HCT116 (cell line): ENCODE results near the gene CCDC159.

Experiments used
- ATF3 ChIP-seq: IDR thresholded peaks from 2 replicates; pipeline ENCODE4 v1.6.1; 2012
- CTCF ChIP-seq, 3 experiments: fragments of 200-600 bp in 1 of 3; sonication (generic) in 1 of 3; IDR thresholded peaks in 2 of 3; conservative IDR thresholded peaks in 1 of 3; 2 replicates each; pipeline ENCODE4 v1.5.1; 2012 to 2017; ENCODE audit warnings: low read depth in 2 of 3, low read length in 2 of 3, antibody characterized with exemption in 1 of 3, borderline replicate concordance in 1 of 3, control low read depth in 1 of 3, mild to moderate bottlenecking in 1 of 3, mixed read lengths in 1 of 3, mixed run types in 1 of 3, moderate library complexity in 1 of 3; ENCODE audit not compliant: insufficient read depth in 1 of 3
- EZH2 ChIP-seq: fragments of 200-600 bp; sonication (generic); IDR thresholded peaks from 2 replicates; pipeline ENCODE4 v1.6.1; 2017; ENCODE audit warnings: antibody characterized with exemption, mixed run types
- EZH2phosphoT487 ChIP-seq: fragments of 200-600 bp; IDR thresholded peaks from 2 replicates; pipeline ENCODE4 v1.6.1; 2018; ENCODE audit warnings: antibody characterized with exemption, borderline replicate concordance
- MAX ChIP-seq: IDR thresholded peaks from 2 replicates; pipeline ENCODE4 v1.6.1; 2012
- POLR2A ChIP-seq: IDR thresholded peaks from 2 replicates; pipeline ENCODE4 v1.7.0; 2011; ENCODE audit warnings: borderline replicate concordance; ENCODE audit not compliant: insufficient read depth, insufficient read length; ENCODE audit errors: extremely low read depth
- POLR2AphosphoS5 ChIP-seq: IDR thresholded peaks from 2 replicates; pipeline ENCODE4 v1.6.1; 2011; ENCODE audit warnings: mild to moderate bottlenecking, low read depth, low read length, moderate library complexity
- RAD21 ChIP-seq: IDR thresholded peaks from 2 replicates; pipeline ENCODE4 v1.6.1; 2012; ENCODE audit warnings: low read depth, mild to moderate bottlenecking
- SIN3A ChIP-seq: IDR thresholded peaks from 2 replicates; pipeline ENCODE4 v1.6.1; 2012; ENCODE audit warnings: low read depth
- SP1 ChIP-seq: IDR thresholded peaks from 2 replicates; pipeline ENCODE4 v1.6.1; 2012; ENCODE audit warnings: low read depth
- TCF7L2 ChIP-seq: IDR thresholded peaks from 2 replicates; pipeline ENCODE4 v1.7.0; 2011; ENCODE audit warnings: borderline replicate concordance, inconsistent platforms; ENCODE audit not compliant: insufficient read depth, insufficient read length; ENCODE audit errors: extremely low read depth
- ZBTB33 ChIP-seq: IDR thresholded peaks from 2 replicates; pipeline ENCODE4 v1.6.1; 2011; ENCODE audit warnings: mild to moderate bottlenecking, low read length, moderate library complexity; ENCODE audit not compliant: insufficient replicate concordance; ENCODE audit errors: extremely low read depth
- TF ChIP-seq, protein P1 (sequence below): IDR thresholded peaks from 2 replicates; pipeline ENCODE4 v1.6.1; 2012; ENCODE audit warnings: low read depth

DNA sequence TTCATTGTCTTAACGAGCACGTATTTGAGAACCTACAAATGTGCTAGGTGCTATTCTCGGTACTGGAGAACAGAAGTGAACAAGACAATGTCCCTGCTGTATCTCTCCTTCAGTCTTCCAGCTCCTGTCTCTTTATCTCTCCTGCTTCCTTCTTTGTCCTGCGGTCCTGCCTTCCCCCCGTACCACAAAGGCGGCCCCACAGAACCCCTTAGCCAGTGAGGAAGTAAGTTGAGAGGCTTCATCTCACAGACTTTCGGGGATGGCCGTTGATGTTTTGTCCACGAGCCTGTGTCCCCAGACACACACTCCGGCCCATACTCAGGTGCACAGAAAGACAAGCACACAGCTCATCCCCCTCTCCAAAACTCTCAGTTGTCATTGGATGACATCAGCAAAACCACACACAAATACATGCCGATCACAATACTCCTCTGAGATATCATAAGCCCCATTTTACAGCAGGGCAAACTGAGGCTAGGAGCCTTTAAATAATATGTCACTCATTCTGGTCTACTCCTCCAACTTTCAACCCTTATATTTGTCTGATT is 27.6 kb downstream of the CCDC159 start:
- TF ChIP-seq POLR2A (no peak), RAD21 (no peak), TCF7L2 (no peak), EZH2 (no peak), CTCF (IDR thresholded peaks at IDR 0.05 in 2 of 3, conservative IDR thresholded peaks at IDR 0.05 in 1 of 3; ENCODE audit: borderline replicate concordance in 1 of 3, insufficient read depth in 1 of 3, low read depth in 2 of 3, low read length in 2 of 3) (no peak), MAX (no peak), EZH2phosphoT487 (no peak), POLR2AphosphoS5 (no peak), ATF3 (no peak), SIN3A (no peak), SP1 (no peak), ZBTB33 (no peak)
- TF ChIP-seq, protein P1, sequence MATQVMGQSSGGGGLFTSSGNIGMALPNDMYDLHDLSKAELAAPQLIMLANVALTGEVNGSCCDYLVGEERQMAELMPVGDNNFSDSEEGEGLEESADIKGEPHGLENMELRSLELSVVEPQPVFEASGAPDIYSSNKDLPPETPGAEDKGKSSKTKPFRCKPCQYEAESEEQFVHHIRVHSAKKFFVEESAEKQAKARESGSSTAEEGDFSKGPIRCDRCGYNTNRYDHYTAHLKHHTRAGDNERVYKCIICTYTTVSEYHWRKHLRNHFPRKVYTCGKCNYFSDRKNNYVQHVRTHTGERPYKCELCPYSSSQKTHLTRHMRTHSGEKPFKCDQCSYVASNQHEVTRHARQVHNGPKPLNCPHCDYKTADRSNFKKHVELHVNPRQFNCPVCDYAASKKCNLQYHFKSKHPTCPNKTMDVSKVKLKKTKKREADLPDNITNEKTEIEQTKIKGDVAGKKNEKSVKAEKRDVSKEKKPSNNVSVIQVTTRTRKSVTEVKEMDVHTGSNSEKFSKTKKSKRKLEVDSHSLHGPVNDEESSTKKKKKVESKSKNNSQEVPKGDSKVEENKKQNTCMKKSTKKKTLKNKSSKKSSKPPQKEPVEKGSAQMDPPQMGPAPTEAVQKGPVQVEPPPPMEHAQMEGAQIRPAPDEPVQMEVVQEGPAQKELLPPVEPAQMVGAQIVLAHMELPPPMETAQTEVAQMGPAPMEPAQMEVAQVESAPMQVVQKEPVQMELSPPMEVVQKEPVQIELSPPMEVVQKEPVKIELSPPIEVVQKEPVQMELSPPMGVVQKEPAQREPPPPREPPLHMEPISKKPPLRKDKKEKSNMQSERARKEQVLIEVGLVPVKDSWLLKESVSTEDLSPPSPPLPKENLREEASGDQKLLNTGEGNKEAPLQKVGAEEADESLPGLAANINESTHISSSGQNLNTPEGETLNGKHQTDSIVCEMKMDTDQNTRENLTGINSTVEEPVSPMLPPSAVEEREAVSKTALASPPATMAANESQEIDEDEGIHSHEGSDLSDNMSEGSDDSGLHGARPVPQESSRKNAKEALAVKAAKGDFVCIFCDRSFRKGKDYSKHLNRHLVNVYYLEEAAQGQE, result no peak
